K562 (cell line): Measurements from ENCODE around the gene ATXN2L. TPM values are rescaled to one million over a fixed set of nuclear protein-coding genes. Genes with fewer than 3 reads are reported as not detected.

ENCODE experiments used
- ARHGAP35 ChIP-seq: fragments of 450-650 bp; IDR thresholded peaks from 2 replicates; pipeline ENCODE4 v1.6.1; 2018; ENCODE audit not compliant: partially characterized antibody
- BRD4 ChIP-seq: fragments of 200-600 bp; sonication (generic); IDR thresholded peaks from 2 replicates; pipeline ENCODE4 v1.6.1; 2017; ENCODE audit warnings: inconsistent platforms
- CAMTA2 ChIP-seq: fragments of 250-450 bp; sonication (Bioruptor Pico); conservative IDR thresholded peaks from 2 replicates; pipeline ENCODE4 v1.5.1; 2022
- EGR1 ChIP-seq: fragments of 450-650 bp; conservative IDR thresholded peaks from 2 replicates; pipeline ENCODE4 v1.6.1; 2017; ENCODE audit warnings: mild to moderate bottlenecking
- ETV5 ChIP-seq: sonication (generic); formaldehyde crosslinking; IDR thresholded peaks from 2 replicates; pipeline ENCODE4 v1.4.0; 2020; ENCODE audit warnings: low read depth, mild to moderate bottlenecking, missing genetic modification reagents
- HNRNPH1 ChIP-seq: fragments of 200-400 bp; formaldehyde crosslinking; optimal IDR thresholded peaks from 2 replicates; pipeline ENCODE3; 2017; ENCODE audit warnings: low read depth, mild to moderate bottlenecking, low read length, moderate library complexity
- IRF2 ChIP-seq: sonication (generic); formaldehyde crosslinking; IDR thresholded peaks from 2 replicates; pipeline ENCODE4 v1.8.1; 2022; ENCODE audit warnings: mild to moderate bottlenecking, missing genetic modification reagents
- MAFK ChIP-seq: IDR thresholded peaks from 2 replicates; pipeline ENCODE4 v1.6.1; 2011; ENCODE audit warnings: low read length, improper control_type of control experiment
- MCM2 ChIP-seq: fragments of 450-650 bp; IDR thresholded peaks from 2 replicates; pipeline ENCODE4 v1.6.1; 2017; ENCODE audit warnings: low read depth, mild to moderate bottlenecking
- NBN ChIP-seq: fragments of 450-650 bp; IDR thresholded peaks from 2 replicates; pipeline ENCODE4 v1.6.1; 2016; ENCODE audit warnings: low read depth, mild to moderate bottlenecking
- NCOA6 ChIP-seq: fragments of 450-650 bp; IDR thresholded peaks from 2 replicates; pipeline ENCODE4 v1.6.1; 2017; ENCODE audit warnings: mild to moderate bottlenecking
- NONO ChIP-seq, 2 experiments: fragments of 200-400 bp in 1 of 2; fragments of 450-650 bp in 1 of 2; formaldehyde crosslinking in 1 of 2; IDR thresholded peaks; 2 replicates each; pipeline ENCODE4 v1.6.1; 2017; ENCODE audit warnings: low read depth in 2 of 2, mild to moderate bottlenecking in 2 of 2, moderate library complexity in 2 of 2, low read length in 1 of 2
- NR2C1 ChIP-seq, 2 experiments: fragments of 450-650 bp; IDR thresholded peaks; 2 replicates each; pipeline ENCODE4 v1.6.1; 2017; ENCODE audit warnings: mild to moderate bottlenecking in 2 of 2, antibody characterized with exemption in 1 of 2, inconsistent platforms in 1 of 2, missing compliant biosample characterization in 1 of 2, missing genetic modification characterization in 1 of 2
- NR4A1 ChIP-seq, 2 experiments: fragments of 250-450 bp in 1 of 2; fragments of 450-650 bp in 1 of 2; sonication (Bioruptor Pico) in 1 of 2; IDR thresholded peaks; 2 replicates each; pipeline versions ENCODE4 v1.4.0 to v1.6.1; 2016 to 2020; ENCODE audit warnings: mild to moderate bottlenecking in 2 of 2, missing compliant biosample characterization in 1 of 2, missing genetic modification characterization in 1 of 2, moderate library complexity in 1 of 2
- PTRF ChIP-seq: fragments of 450-650 bp; IDR thresholded peaks from 2 replicates; pipeline ENCODE4 v1.6.1; 2016; ENCODE audit warnings: mild to moderate bottlenecking, missing genetic modification characterization, missing compliant biosample characterization
- SMARCC2 ChIP-seq: fragments of 450-650 bp; IDR thresholded peaks from 2 replicates; pipeline ENCODE4 v1.6.1; 2017; ENCODE audit warnings: antibody characterized with exemption, moderate library complexity, mild to moderate bottlenecking, low read depth
- TRIM25 ChIP-seq: fragments of 450-650 bp; IDR thresholded peaks from 2 replicates; pipeline ENCODE4 v1.7.0; 2016; ENCODE audit warnings: borderline replicate concordance
- ZNF140 ChIP-seq: fragments of 250-450 bp; sonication (Bioruptor Pico); IDR thresholded peaks from 2 replicates; pipeline ENCODE4 v1.8.0; 2021; ENCODE audit warnings: moderate library complexity, mild to moderate bottlenecking, inconsistent platforms
- ZNF175 ChIP-seq: fragments of 200-800 bp; sonication (Bioruptor generic); IDR thresholded peaks from 2 replicates; pipeline ENCODE4 v1.6.1; 2016; ENCODE audit warnings: low read depth, mild to moderate bottlenecking, missing genetic modification characterization, missing compliant biosample characterization
- ZNF518B ChIP-seq: fragments of 250-450 bp; sonication (Bioruptor Pico); IDR thresholded peaks from 2 replicates; pipeline ENCODE4 v1.5.0; 2021; ENCODE audit warnings: mild to moderate bottlenecking, moderate library complexity
- ZNF589 ChIP-seq: fragments of 200-800 bp; sonication (Bioruptor generic); IDR thresholded peaks from 2 replicates; pipeline ENCODE4 v1.6.1; 2016; ENCODE audit warnings: low read depth, missing genetic modification characterization, missing compliant biosample characterization
- ZNF76 ChIP-seq: fragments of 250-450 bp; sonication (Bioruptor Pico); IDR thresholded peaks from 2 replicates; pipeline ENCODE4 v1.4.0; 2020; ENCODE audit warnings: mild to moderate bottlenecking, moderate library complexity, borderline replicate concordance
- polyA plus RNA-seq, 8 experiments: library from polyadenylated mRNA; depleted of rRNA in 4 of 8; stranded (reverse) in 5 of 8; unstranded in 3 of 8; fragments of >200 nt; fragmentation: Nextera tagmentation in 2 of 8; fragmentation: Illumina TruSeq in 1 of 8; extraction: Ambion mirVana in 2 of 8; extraction: Trizol in 1 of 8; gene quantifications; 2 replicates each; pipeline versions ENCODE4 v1.2.1 to v1.2.3, GENCODE V29; 2011 to 2014; ENCODE audit warnings: inconsistent platforms in 1 of 8, missing spikeins in 1 of 8
- total RNA-seq, 7 experiments: library from RNA; depleted of rRNA in 6 of 7; stranded (reverse); fragments of >200 nt in 6 of 7; fragmentation: Illumina TruSeq in 2 of 7; extraction: Trizol in 2 of 7; gene quantifications; 2 replicates each; pipeline versions ENCODE4 v1.2.1 to v1.2.3, GENCODE V29; 2011 to 2021; ENCODE audit warnings: low replicate concordance in 1 of 7
- TF ChIP-seq, protein P1 (sequence below): fragments of 450-650 bp; IDR thresholded peaks from 2 replicates; pipeline ENCODE4 v1.6.1; 2016; ENCODE audit warnings: borderline replicate concordance

The ATXN2L gene
- total and polyA plus RNA-seq, 9 of the 15 experiments (the other 6 are each of a cell fraction or from before 2014, with no cell fraction given) = 3.8 to 280 (median 37.2) TPM

DNA sequence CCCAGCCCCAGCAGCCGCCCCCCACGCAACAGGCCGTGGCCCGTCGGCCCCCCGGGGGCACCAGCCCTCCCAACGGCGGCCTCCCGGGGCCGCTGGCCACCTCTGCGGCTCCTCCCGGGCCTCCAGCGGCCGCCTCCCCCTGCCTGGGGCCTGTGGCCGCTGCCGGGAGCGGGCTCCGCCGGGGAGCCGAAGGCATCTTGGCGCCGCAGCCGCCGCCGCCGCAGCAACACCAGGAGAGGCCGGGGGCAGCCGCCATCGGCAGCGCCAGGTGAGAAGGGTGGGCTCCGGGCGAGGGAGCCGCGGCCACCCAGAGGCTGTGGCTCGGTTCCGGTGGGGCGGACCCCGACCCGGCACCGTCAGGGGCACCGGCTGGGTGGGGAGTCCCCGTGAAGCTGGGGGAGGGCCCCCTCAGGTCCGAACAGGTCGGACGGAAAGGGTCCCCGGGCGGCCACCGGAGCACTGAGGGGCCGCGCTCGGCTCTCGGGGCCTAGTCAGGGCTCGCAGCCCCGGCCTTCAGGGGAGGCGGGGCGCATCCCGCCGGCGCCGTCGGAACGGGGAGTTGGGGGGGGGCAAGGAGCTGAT is 583 bp downstream of the ATXN2L start (continued):
- TF ChIP-seq ZNF518B (CRISPR knock-in tag) (no peak), IRF2 (no peak), NBN (no peak), NONO (IDR thresholded peaks at IDR 0.05; ENCODE audit: low read depth in 2 of 2, low read length in 1 of 2) (peak in 1 of 2 experiments; percentile 60; a peak in 2 of 4 replicates), EGR1 (no peak), HNRNPH1 (no peak), MCM2 (no peak), ETV5 (no peak), BRD4 (peak; percentile 99), MAFK (no peak), PTRF (no peak), CAMTA2 (CRISPR knock-in tag) (no peak), ZNF140 (no peak), TRIM25 (no peak), NR4A1 (CRISPR knock-in tag; IDR thresholded peaks at IDR 0.05) (no peak), NR4A1 (tag; IDR thresholded peaks at IDR 0.05) (no peak), NCOA6 (no peak), ARHGAP35 (no peak), NR2C1 (IDR thresholded peaks at IDR 0.05) (no peak), NR2C1 (tag; IDR thresholded peaks at IDR 0.05) (no peak), ZNF589 (0 out of 2 replicates have a peak, but pooled peaks have one; percentile 16), ZNF175 (CRISPR knock-in tag) (no peak), SMARCC2 (no peak), ZNF76 (CRISPR knock-in tag) (0 out of 2 replicates have a peak, but pooled peaks have one; percentile 50)
- TF ChIP-seq, protein P1, sequence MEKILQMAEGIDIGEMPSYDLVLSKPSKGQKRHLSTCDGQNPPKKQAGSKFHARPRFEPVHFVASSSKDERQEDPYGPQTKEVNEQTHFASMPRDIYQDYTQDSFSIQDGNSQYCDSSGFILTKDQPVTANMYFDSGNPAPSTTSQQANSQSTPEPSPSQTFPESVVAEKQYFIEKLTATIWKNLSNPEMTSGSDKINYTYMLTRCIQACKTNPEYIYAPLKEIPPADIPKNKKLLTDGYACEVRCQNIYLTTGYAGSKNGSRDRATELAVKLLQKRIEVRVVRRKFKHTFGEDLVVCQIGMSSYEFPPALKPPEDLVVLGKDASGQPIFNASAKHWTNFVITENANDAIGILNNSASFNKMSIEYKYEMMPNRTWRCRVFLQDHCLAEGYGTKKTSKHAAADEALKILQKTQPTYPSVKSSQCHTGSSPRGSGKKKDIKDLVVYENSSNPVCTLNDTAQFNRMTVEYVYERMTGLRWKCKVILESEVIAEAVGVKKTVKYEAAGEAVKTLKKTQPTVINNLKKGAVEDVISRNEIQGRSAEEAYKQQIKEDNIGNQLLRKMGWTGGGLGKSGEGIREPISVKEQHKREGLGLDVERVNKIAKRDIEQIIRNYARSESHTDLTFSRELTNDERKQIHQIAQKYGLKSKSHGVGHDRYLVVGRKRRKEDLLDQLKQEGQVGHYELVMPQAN = no peak
